HG02571 (cell line): ENCODE data around the gene FOXO1.
A peak's percentile ranks its signal among the peaks of the same experiment; 100 is the strongest.

Experiments used
- ATAC-seq: cut with Tn5 transposase; IDR thresholded peaks from one replicate; pipeline ENCODE4 v1.9.1; 2021; ENCODE audit warnings: mild to moderate bottlenecking, moderate library complexity; ENCODE audit not compliant: unreplicated experiment

FOXO1 gene

GRCh38 chr13:40640202-40640601, 26.2 kb downstream of the FOXO1 start:
- no peak for ATAC-seq

- no peak for ATAC-seq
Observed at GRCh38 chr13:40639221-40639681, 27.2 kb downstream of the FOXO1 start.

- no peak for ATAC-seq
Observed at GRCh38 chr13:40637643-40638042, 28.8 kb downstream of the FOXO1 start.

- no peak for ATAC-seq
Observed at GRCh38 chr13:40635315-40635995, 31.0 kb downstream of the FOXO1 start.

- ATAC-seq = no peak
Observed at GRCh38 chr13:40632915-40633314, 33.5 kb downstream of the FOXO1 start.

- no peak for ATAC-seq
Observed at GRCh38 chr13:40631605-40632004, 34.8 kb downstream of the FOXO1 start.

- ATAC-seq = peak; percentile 71
Observed at GRCh38 chr13:40629678-40630384, 36.6 kb downstream of the FOXO1 start.

- ATAC-seq = no peak
Observed at GRCh38 chr13:40626977-40627376, 39.5 kb downstream of the FOXO1 start.

- ATAC-seq = no peak
Observed at GRCh38 chr13:40626561-40626960, 39.9 kb downstream of the FOXO1 start.

GRCh38 chr13:40624986-40625385, 41.5 kb downstream of the FOXO1 start:
- no peak for ATAC-seq

GRCh38 chr13:40624383-40624782, 42.1 kb downstream of the FOXO1 start:
- no peak for ATAC-seq

- no peak for ATAC-seq
Observed at GRCh38 chr13:40622761-40623160, 43.7 kb downstream of the FOXO1 start.

GRCh38 chr13:40622246-40622645, 44.2 kb downstream of the FOXO1 start:
- no peak for ATAC-seq

- ATAC-seq = no peak
Observed at GRCh38 chr13:40619479-40619814, 47.0 kb downstream of the FOXO1 start.

- no peak for ATAC-seq
Observed at GRCh38 chr13:40618581-40619478, 47.6 kb downstream of the FOXO1 start.

GRCh38 chr13:40617801-40618356, 48.6 kb downstream of the FOXO1 start:
- ATAC-seq = no peak

GRCh38 chr13:40615619-40616018, 50.8 kb downstream of the FOXO1 start:
- ATAC-seq = no peak

- no peak for ATAC-seq
Observed at GRCh38 chr13:40613914-40614313, 52.5 kb downstream of the FOXO1 start.

GRCh38 chr13:40613192-40613818, 53.1 kb downstream of the FOXO1 start:
- peak; percentile 80 for ATAC-seq

GRCh38 chr13:40612041-40612440, 54.4 kb downstream of the FOXO1 start:
- ATAC-seq = no peak

GRCh38 chr13:40611635-40612034, 54.8 kb downstream of the FOXO1 start:
- no peak for ATAC-seq
